Measurements from ENCODE around the gene PYGB.

PYGB gene

DNA sequence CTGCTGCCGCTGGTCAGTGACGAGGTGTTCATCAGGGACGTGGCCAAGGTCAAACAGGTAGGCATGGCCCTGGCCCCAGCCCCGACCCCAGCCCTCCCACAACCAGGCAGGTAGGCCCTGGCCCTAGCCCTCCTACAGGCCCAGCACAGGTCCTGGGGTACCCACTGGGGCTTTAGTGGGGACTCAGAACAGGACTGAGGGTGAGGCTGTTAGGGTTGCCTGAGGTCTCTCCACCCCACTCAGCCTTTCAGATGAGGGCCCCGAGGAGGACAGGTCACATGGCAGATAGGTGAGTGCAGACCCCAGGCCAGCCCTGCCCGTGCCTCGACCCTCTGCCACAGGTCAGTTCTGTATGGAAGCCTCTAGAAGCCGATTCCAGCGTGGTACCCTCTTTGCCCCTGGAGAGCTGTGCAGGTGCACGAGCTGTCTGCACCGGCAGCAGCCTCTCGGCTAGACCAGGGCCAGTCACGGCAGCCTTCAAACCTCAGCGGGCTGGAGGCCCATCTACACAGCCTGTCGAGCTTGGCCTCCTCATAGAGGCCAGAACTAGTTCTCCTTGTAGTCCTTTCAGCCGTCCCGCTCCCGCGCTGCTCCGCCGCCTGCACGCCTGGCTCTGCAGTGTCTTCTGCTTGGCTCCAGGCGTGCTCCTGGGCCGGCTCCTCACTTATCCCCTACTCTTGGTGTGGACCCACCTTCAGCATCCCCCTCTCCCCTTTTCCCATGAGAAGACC is 35.5 kb downstream of the PYGB start:
- no peak for DNase-seq

DNA sequence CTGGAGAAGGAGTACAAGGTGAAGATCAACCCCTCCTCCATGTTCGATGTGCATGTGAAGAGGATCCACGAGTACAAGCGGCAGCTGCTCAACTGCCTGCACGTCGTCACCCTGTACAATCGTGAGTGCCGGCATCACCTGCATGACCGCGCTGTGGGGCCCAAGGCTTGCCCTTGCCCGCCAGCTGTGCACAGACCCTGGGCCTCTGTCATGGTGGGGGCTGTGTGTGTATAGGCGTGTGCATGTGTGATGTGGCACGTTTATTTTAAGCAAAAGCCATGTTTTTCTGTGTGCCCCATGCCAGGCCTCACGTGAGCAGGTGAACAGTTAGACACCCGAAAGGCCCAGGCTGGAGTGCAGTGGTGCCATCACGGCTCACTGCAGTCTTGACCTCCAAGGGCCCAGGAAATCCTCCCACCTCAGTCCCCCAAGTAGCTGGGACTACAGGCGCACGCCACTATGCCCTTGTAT is 36.3 kb downstream of the PYGB start:
- DNase-seq = no peak

DNA sequence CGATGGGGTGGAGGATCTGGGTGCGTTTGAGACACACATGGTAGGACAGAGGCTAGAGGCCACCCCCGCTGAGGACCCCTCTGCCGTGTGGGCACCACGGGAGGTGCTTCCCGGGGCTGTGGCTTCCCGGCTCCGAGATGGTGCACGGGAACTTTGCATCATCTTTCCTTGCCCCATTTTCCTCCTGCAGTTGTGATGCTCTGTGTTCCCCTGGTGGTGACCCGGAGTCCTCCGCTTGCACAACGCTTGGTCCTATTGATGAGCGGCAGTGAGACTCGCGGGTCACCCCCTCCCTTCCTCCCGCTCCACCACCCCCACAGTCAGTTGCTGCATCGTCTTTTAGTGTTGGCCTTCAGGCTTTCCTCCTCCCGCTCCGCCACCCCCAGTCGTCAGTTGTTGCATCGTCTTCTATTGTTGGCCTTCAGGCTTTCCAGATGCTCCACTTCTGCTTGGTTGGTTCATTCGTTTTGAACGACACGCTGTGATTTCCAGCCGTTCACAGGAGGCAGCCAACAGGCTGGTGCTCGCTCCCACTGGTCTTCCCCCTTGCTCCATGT is 37.3 kb downstream of the PYGB start:
- DNase-seq = peak; percentile 10

DNA sequence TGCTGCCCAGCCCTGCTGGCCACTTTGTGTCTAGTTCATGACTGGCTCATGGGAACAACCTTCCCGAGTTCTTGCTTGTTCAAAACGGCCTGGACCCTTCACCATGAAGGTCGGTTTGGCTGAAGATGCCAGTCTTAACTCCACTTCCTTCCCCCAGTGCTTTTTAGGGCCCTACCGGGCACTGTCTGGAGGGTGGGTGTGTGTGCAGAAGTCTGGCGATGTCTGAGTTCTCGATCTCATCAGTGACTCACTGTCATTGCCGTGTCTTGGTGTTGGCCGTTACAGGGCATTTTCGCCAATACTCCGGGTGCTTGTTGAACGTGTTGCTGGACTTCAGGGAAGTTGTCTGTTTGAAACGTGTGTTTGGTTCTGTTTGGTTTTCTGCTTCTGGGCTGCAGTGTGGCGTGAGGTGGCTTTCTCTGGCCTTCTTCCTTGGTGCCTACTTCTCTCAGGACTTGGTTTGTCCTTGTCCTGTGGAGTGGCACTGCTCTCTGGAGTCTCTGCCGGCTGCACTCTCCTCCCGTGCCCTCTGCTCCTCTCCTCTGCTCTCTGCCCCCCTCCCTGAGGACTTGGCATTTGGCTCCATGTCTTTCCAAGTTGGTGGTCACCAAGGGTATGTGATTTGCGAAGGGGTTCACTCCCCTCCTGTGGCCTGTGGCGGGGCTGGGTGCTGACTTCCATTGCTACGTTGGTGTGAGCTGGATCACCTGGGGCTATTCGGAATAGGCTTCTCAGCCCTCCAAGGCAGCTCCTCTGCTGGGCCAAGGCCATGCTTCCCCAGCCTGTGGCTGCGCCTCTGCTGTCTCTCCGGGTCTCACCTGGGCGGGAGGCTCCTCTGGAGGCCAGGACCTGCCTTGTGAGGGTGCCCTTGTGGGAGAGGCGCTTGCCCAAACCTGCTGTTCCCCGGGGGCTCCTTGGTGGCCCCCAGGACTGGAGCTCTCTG is 38.2 kb downstream of the PYGB start:
- DNase-seq = no peak

DNA sequence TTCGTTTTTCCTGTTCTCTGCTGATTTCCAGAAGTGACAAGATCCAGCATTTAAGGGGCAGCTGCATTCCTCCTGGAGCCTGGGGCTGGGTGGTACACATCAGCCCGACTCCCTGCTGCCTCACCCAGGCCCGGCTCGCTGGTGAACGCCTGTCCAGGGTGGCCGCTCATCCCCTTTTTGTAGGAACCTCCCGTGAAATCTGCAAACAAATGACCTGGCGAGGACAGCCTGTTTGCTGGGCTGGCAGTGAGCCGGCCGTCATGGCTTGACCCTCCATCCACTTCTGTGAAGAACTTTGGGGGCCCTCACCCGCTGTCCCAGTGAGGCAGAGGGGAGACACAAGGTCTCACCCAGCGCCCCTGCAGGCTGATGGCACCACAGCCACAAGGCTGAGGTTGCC is 39.0 kb downstream of the PYGB start:
- DNase-seq = no peak

DNA sequence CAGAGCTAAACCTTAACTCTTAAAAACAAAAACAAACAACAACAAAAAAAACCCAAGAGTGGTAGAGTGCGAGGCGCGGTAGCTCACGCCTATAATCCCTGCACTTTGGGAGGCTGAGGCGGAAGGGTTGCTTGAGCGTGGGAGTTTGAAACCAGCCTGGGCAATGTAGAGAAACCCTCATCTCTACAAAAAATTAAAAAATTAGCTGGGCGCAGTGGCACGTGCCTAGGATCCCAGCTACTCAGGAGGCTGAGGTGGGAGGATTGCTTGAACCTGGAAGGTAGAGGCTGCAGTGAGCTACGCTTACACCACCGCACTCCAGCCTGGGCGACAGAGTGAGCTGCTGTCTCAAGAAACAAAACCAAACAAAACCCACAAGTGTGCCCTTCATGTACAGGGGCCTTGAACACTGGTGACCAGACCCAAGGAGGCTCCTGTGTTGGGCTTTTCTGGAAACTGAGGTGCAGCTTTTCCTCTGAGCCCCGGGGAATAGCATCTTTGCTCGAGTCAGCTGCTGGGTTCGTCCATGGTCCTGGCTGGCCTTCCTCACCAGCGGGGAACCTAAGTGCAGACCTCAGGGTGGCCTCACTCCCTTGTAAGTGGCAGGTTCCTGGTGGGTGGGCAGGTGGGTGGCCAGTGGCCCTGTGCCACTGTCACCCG is 39.9 kb downstream of the PYGB start:
- no peak for DNase-seq

DNA sequence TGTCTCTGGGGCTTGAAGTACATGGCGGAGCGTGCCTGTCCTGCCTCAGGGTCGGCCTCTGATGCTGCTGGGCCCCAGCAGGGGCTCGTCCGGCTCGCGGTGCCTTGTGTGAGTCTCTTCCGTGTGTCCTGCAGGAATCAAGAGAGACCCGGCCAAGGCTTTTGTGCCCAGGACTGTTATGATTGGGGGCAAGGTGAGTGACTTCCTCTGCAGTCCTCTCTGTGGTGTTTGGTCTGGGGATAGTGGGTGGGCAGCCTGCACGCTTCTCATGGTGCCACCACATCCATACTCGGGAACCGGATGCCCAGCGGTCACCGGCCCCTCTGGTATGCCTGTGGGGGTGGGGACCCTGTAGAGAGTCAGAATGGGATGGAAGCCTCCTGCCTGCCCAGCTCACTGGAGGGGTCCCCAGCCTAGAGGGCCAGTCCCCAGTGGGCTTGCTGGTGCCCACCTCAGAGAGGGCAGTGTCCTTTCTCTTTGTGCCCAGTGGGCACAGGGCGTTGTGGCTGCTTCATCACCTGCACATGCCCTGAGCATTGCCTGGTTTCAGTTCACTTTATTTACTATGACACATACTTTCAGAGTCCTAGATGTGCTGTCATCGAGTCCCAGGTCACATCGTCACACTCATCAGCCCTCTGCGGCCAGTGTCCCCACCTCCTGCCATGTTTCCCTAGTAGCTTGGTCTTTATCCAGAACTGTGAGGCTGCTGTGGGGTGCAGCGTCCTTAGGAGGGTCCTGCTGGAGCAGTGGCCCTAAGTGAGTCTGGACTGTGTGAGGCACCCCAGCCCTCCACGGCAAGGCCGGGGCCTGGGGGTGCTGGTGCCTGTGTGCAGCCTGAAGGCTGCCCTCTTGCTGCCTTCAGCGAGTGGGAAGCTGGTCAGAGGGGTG is 40.7 kb downstream of the PYGB start:
- DNase-seq = no peak

DNA sequence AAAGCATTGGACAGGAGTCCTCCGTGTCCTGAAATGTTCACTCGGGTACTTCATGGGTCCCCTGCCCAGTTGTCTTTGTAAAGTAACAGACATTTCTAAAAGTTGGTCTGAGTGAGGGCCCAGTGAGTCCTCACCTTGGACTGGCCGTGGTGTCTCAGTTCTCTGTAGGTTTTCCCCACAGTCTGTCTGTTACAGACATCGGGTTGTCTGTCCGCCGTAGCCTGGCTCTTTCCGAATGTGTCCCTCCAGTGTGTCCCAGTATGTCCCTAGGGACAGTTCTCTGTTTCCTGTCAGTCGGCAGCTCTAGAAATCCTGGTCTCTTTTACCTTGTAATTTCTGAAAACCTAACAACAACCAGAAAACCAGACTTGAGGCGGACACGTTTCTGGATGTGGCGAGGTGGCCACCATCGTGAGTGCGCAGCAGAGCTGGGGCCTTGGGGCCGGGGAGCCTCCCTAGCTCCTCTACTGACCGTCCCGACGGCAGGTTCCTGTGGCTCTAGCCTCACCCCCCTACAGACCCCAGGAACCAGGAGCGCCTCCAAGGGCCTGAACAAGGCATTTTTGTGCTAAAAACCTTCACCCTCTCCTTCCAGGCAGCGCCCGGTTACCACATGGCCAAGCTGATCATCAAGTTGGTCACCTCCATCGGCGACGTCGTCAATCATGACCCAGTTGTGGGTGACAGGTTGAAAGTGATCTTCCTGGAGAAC is 42.2 kb downstream of the PYGB start:
- DNase-seq = no peak

DNA sequence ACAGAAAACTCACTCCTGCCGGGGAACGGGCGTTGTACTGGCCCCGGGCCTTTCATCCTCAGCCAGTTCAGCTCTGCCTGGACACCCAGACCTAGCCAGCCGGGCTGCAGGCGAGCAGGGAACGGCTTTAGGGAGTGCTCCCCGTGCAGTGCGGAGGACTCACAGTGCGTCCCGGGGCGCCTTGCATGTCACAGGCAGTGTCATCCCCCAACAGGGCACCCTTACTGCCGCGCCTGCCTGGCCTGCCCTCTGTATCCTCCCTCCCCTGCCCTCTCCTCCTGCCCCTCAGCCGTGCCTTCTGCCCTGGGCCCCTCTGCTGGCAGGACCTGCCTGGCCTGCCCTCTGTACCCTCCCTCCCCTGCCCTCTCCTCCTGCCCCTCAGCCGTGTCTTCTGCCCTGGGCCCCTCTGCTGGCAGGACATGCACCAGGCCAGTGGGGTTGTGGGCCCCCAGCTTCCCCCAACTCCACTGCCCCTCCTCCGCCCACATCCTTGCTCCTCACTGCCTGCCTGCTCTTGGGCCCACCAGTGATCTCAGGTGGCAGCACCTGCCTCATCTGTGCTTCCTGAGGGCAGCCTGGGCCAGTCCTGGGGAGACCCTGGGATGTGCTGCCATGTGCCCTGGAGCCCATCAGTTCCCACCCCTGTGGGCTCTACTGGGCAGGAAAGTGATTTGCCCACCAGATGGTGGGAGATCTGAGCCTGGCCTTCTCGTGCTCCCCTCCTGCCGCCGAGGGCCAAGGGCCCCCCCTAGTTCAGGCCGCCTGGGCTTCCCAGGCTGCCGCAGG is 43.0 kb downstream of the PYGB start:
- DNase-seq = no peak

DNA sequence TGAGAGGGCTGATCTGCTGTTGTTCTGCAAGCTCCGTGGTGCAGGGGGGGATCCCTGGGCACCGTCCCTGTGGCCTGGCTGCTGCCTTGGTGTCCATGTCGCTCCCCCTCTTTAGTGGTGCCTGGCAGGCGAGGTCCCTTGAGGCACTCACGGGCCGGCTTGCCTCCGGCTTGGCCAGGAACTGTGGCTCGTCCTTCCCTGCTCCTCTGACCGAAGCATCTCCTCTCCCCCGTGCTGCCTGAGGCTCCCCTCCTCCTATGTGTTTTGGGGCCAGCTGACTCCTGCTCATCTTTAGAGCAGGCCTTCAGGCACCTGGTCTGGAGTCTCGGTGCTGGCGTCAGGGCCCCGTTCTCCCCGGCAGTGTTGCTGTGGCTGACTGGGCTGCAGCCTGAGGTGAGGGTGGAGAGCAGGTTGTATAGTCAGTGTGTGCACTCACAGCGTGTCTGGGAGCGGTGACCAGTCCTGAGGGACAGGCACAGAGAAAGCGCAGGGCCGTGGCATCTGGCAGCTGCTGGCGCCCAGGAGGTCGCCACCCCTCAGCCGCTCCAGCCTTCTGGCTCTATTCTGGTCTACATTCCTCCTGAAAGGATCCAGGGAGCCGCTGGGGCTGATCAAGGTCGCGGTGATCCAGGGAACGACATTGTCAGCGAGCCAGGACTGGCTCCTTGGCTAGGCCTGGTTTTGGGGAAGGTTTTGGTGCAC is 43.7 kb downstream of the PYGB start:
- no peak for DNase-seq

DNA sequence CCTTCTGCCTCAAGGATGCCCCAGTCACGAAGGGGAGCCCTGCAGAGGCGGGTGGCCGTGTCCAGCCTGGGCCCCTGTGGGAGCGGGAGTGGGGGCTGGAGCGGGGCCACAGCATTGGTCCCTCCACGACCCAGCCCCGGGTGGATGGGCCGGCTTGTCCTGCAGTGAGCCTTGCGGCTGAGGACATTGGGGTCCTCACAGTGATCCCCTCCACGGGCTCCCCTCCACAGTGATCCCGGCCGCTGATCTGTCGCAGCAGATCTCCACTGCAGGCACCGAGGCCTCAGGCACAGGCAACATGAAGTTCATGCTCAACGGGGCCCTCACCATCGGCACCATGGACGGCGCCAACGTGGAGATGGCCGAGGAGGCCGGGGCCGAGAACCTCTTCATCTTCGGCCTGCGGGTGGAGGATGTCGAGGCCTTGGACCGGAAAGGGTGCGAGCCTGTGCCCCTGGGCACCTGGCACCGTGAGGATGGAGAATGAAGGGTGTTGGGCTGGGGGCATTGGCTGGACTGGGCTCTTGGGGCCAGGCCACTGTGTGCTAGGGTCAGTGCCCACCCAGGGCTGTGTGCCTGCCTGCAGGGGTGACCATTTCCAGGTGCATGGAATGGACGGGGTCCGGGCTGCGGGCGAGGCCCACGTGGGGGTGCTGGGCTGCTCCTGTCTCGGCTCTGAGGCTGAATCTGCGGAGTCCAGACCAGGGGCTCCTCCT is 44.4 kb downstream of the PYGB start:
- DNase-seq = no peak

DNA sequence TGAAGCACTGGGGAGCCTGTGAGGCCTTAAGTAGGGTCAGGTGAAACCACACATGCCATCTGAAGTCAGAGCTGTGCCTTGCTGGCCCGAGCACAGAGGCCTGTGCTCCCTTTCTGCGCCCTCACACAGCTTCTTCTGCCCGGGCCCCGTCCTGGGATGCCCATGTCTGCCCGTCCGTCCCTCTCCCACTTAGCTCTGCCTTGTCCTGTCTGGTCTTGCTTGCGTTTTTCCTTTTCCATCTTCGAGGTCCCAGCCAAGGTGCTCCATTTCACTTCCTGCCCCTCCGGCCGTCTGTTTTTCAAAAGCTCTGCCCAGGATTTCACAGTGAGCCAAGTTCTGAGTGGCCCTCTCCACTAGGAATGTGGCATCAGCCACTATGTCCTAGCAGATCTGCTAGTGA is 45.6 kb downstream of the PYGB start:
- DNase-seq = no peak

DNA sequence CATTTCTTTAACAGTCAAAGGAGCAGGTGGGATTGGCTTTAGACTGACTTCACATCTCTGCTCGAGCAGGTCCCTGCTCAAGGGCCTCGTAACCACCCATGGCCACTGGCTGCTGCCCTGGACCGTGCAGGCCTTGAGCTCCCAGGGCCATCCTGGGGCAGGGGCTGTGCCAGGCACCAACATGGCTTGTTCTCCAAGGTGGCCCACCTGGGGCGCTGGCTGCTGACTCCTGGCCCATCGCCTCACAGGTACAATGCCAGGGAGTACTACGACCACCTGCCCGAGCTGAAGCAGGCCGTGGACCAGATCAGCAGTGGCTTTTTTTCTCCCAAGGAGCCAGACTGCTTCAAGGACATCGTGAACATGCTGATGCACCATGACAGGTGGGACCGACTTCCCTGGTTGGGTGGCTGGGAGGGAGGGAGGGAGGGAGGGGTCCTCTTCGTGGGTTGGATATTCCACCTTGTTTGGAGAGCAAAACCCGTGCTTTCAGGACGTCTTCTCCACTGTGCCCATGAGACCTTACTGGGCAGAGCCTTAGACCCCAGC is 46.1 kb downstream of the PYGB start:
- no peak for DNase-seq

DNA sequence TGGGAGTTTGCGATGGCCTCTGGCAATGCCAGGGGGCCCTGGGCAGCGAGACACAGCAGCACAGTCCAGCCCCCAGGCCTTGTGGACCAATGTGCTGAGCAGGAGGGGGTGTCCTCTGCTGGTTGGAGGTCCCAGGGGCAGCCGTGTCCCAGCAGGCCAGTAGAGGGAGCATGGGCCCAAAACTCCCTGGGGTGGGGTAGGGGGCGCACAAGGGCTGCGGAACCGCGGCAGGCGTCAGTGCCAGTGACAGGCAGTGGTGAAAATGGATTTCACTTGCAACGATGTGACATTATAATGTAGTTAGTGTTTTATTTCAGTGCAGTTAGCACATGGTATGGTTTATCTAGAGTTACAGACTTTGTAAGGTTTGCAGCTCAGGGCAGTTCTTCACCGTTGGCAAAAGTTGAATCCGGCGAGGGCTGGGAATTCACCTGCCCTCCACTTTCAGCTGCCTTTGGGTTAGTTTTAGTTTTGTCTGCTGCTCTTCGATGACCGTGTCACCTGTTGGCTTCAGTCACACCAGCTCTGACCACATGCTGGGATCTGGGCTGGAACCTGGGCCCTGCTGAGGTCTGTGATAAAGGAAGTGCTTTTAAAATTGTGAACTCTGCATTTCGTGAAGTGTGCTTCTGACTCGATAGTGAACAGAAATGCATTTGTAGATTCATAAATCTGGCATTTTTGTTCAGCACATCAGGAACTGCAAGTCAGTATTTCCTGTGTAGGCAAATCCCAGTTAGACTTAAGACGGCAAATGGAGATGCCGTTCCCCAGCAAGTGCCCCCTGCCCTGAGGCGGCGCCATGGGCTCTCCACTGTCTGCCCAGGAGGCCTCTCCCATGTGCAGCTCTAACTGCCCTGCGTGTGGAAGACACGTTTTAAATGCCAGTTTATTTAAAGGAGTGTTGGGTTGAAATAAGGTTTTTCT is 46.8 kb downstream of the PYGB start:
- DNase-seq = peak; percentile 64

DNA sequence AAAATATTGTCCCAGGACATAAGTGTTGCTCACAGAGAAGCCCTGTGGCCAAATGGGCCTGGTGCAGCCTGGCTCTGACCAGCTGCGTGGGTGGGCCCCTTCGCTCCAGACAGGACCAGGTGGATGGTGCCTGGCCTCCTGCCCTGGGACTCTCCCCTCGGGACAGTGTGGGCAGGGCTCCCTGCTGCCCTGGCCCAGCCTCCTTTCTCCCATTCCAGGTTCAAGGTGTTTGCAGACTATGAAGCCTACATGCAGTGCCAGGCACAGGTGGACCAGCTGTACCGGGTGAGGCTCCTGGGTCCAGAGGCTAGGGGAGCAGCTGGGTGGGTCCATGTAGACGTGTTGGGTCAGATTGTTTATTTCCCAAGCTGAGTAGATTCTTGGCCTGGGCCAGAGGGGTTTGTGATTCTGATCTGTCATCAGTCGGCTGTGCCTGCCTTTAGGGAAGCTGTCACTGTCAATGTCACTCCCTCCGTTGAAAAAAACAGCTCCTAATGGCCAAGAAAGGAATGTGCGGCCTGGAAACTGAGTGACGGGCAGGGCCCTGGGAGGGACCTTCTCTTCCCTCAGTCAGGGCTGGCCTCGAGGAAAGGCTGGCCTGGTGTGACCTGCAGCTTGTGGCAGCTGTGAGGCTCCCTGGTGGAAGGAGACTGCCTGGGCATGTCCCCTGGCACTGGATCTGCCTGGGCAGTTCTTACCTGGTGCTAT is 47.7 kb downstream of the PYGB start:
- no peak for DNase-seq

DNA sequence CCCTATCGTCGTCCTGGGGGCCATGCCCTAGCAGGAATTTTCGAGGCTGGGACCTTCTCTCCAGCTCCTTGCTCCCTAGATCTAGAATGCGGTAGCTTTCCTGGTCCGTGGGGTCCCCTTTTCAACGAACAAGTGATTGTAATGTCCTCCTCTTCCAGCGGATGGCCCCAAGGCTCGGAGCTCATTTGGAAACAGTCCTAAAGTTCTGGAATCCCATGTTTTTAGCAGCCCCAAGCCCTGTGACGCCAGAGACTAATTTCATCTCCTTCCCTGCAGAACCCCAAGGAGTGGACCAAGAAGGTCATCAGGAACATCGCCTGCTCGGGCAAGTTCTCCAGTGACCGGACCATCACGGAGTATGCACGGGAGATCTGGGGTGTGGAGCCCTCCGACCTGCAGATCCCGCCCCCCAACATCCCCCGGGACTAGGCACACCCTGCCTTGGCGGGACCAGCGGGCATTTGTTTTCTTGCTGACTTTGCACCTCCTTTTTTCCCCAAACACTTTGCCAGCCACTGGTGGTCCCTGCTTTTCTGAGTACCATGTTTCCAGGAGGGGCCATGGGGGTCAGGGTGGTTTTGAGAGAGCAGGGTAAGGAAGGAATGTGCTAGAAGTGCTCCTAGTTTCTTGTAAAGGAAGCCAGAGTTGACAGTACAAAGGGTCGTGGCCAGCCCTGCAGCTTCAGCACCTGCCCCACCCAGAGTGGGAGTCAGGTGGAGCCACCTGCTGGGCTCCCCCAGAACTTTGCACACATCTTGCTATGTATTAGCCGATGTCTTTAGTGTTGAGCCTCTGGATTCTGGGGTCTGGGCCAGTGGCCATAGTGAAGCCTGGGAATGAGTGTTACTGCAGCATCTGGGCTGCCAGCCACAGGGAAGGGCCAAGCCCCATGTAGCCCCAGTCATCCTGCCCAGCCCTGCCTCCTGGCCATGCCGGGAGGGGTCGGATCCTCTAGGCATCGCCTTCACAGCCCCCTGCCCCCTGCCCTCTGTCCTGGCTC is 48.5 kb downstream of the PYGB start:
- no peak for DNase-seq
